Adrenal gland (tissue), 5 donors: ENCODE results near the gene GLP1R.

Experiments
- CTCF ChIP-seq, 6 experiments: fragments of 450-650 bp in 4 of 6; fragments of 200-600 bp in 2 of 6; sonication (generic) in 1 of 6; IDR thresholded peaks; 1 replicate in 5 of 6; 2 replicates in 1 of 6; pipeline versions ENCODE4 v1.5.1 to v1.8.0; 2016 to 2021; ENCODE audit warnings: antibody characterized with exemption in 6 of 6, mild to moderate bottlenecking in 2 of 6, moderate library complexity in 1 of 6
- POLR2A ChIP-seq, 2 donors: fragments of 450-650 bp; IDR thresholded peaks; one replicate each; pipeline ENCODE4 v1.6.1; 2017; ENCODE audit warnings: antibody characterized with exemption in 2 of 2, mild to moderate bottlenecking in 2 of 2, moderate library complexity in 1 of 2
- donor health status: DM: no; HTN: no; CAD: no.

- no peak for TF ChIP-seq CTCF (IDR thresholded peaks at IDR 0.05)
- no peak for TF ChIP-seq POLR2A (IDR thresholded peaks at IDR 0.05)
These were observed 82.1 kb downstream of the GLP1R start for GRCh38 chr6:39130691-39131090.
